K562 (cell line): ENCODE data around the gene TMEFF1. TPM values are rescaled to one million over a fixed set of nuclear protein-coding genes. Genes with fewer than 3 reads are reported as not detected.

Experiments used
- ATAC-seq: fragments of 200-7000 bp; cut with Tn5 transposase; 3 replicates; pipeline ENCODE4 v1.9.1; 2020; ENCODE audit warnings: moderate library complexity
- BruUV-seq: library from RNA; stranded (reverse); fragments of 400-500 nt; replicated peaks from 2 replicates; lab custom pipeline; 2021; lab: Mats Ljungman, UMichigan
- CTCF ChIA-PET: fragments of 300-600 bp; formaldehyde crosslinking; extraction: SDS; loops from one replicate; lab custom pipeline; 2021; ENCODE audit warnings: low intra/inter-chr PET ratio; lab: Yijun Ruan, JAX
- POLR2A ChIA-PET: fragments of 300-600, 350-650 bp; sonication (Branson Sonifier 250); formaldehyde crosslinking; extraction: SDS; loops from one replicate; lab custom pipeline; 2021; ENCODE audit warnings: antibody characterized with exemption, inconsistent platforms; lab: Yijun Ruan, JAX
- DNase-seq, 4 experiments: peaks; one replicate each; pipeline versions ENCODE4 v3.0.0 to v3.0.0-alpha.2; 2011 to 2018; ENCODE audit warnings: low spot score in 3 of 4, mixed read lengths in 3 of 4; ENCODE audit errors: extremely low read depth in 1 of 4
- FAIRE-seq: peaks from 2 replicates; lab custom pipeline; 2011; peaks lifted over from hg19 to GRCh38; lab: Jason Lieb, UNC
- H2AFZ ChIP-seq: 2 replicates; pipeline ENCODE4 v1.6.0; 2011; ENCODE audit warnings: low read depth, low read length, control low read depth, inconsistent platforms
- H3K27ac ChIP-seq: fragments of 200-600 bp; 3 replicates; pipeline ENCODE4 v1.8.0; 2011; ENCODE audit warnings: low read depth, mild to moderate bottlenecking, control low read depth, inconsistent platforms, low read length, moderate library complexity, mixed read lengths; ENCODE audit errors: extremely low read depth
- H3K27me3 ChIP-seq, 2 experiments: fragments of 300-600 bp in 1 of 2; 2 replicates in 1 of 2; 3 replicates in 1 of 2; pipeline versions ENCODE4 v1.6.0 to v1.8.0; 2011; ENCODE audit warnings: inconsistent platforms in 2 of 2, low read length in 2 of 2, mild to moderate bottlenecking in 1 of 2, mixed read lengths in 1 of 2, moderate library complexity in 1 of 2; ENCODE audit not compliant: control insufficient read depth in 2 of 2, insufficient read depth in 2 of 2
- H3K36me3 ChIP-seq: fragments of 300-600 bp; 3 replicates; pipeline ENCODE4 v1.8.0; 2011; ENCODE audit warnings: mild to moderate bottlenecking, low read length, inconsistent platforms; ENCODE audit not compliant: control insufficient read depth, insufficient read depth
- H3K4me1 ChIP-seq, 2 experiments: fragments of 200-600 bp in 1 of 2; replicated peaks in 1 of 2; 2 replicates in 1 of 2; 3 replicates in 1 of 2; pipeline versions ENCODE4 v1.5.1 to v1.8.0; 2011; ENCODE audit warnings: inconsistent platforms in 2 of 2, low read length in 2 of 2, mild to moderate bottlenecking in 1 of 2, mixed read lengths in 1 of 2, moderate library complexity in 1 of 2; ENCODE audit not compliant: control insufficient read depth in 2 of 2, insufficient read depth in 2 of 2
- H3K4me2 ChIP-seq: 2 replicates; pipeline ENCODE4 v1.6.1; 2011; ENCODE audit warnings: low read length, control low read depth, inconsistent platforms, mixed read lengths; ENCODE audit not compliant: insufficient read depth
- H3K4me3 ChIP-seq: fragments of 200-600 bp; sonication (generic), shearing (Covaris generic); 2 replicates; pipeline ENCODE4 v1.5.1; 2016; ENCODE audit warnings: control low read depth, inconsistent platforms
- H3K79me2 ChIP-seq: fragments of 200-600 bp; 3 replicates; pipeline ENCODE4 v1.8.0; 2011; ENCODE audit warnings: low read length, inconsistent platforms; ENCODE audit not compliant: control insufficient read depth, insufficient read depth
- H3K9ac ChIP-seq, 2 experiments: 2 replicates each; pipeline versions ENCODE4 v1.6.0 to v1.6.1; 2011; ENCODE audit warnings: low read depth in 2 of 2, low read length in 2 of 2, control low read depth in 1 of 2, inconsistent platforms in 1 of 2, mild to moderate bottlenecking in 1 of 2, mixed read lengths in 1 of 2; ENCODE audit not compliant: insufficient read depth in 1 of 2
- H3K9me1 ChIP-seq: one replicate; pipeline ENCODE4 v1.6.0; 2011; ENCODE audit warnings: inconsistent platforms, mild to moderate bottlenecking, low read length, moderate library complexity; ENCODE audit not compliant: control insufficient read depth, insufficient read depth
- H3K9me3 ChIP-seq: replicated peaks from 2 replicates; pipeline ENCODE4 v1.5.1; 2011; ENCODE audit warnings: low read depth, low read length, inconsistent platforms; ENCODE audit not compliant: control insufficient read depth, insufficient read depth
- H4K20me1 ChIP-seq: replicated peaks from 2 replicates; pipeline ENCODE4 v1.6.1; 2011; ENCODE audit warnings: low read length, inconsistent platforms, mixed read lengths; ENCODE audit not compliant: control insufficient read depth, insufficient read depth
- CEBPB ChIP-seq: fragments of 450-650 bp; IDR thresholded peaks from 2 replicates; pipeline ENCODE4 v1.6.1; 2016; ENCODE audit warnings: missing genetic modification characterization, missing compliant biosample characterization
- CEBPG ChIP-seq, 3 experiments: fragments of 200-800 bp in 1 of 3; sonication (Bioruptor generic) in 1 of 3; sonication (generic) in 1 of 3; formaldehyde crosslinking in 1 of 3; IDR thresholded peaks in 2 of 3; conservative IDR thresholded peaks in 1 of 3; 2 replicates each; pipeline versions ENCODE4 v1.6.1 to v1.8.0; 2016 to 2022; ENCODE audit warnings: missing compliant biosample characterization in 2 of 3, missing genetic modification characterization in 2 of 3, mild to moderate bottlenecking in 1 of 3, missing genetic modification reagents in 1 of 3
- PHF21A ChIP-seq: fragments of 450-650 bp; IDR thresholded peaks from 2 replicates; pipeline ENCODE4 v1.6.1; 2017; ENCODE audit warnings: low read depth, borderline replicate concordance
- TAF15 ChIP-seq: fragments of 200-400 bp; formaldehyde crosslinking; IDR thresholded peaks from 2 replicates; pipeline ENCODE4 v1.6.1; 2017; ENCODE audit warnings: mild to moderate bottlenecking, low read depth, low read length, moderate library complexity
- ZNF134 ChIP-seq: fragments of 250-450 bp; sonication (Bioruptor Pico); conservative IDR thresholded peaks from 2 replicates; pipeline ENCODE4 v1.4.0; 2020
- ZNF24 ChIP-seq: fragments of 450-650 bp; IDR thresholded peaks from 2 replicates; pipeline ENCODE4 v1.6.1; 2016
- WGBS: fragments of 100-300 bp; shearing (Covaris generic); methylation state at CpG from one replicate; pipeline ENCODE4 v1.1.6; 2016; ENCODE audit warnings: low coverage, mixed read lengths; ENCODE audit not compliant: insufficient coverage; ENCODE audit errors: missing lambda C conversion rate; 5-methylcytosine and 5-hydroxymethylcytosine counted together
- in situ Hi-C: fragments of 300-500 bp; cut with MboI; formaldehyde crosslinking; loops from 4 replicates; pipeline ENCODE4 v1.15.0; 2018; ENCODE audit warnings: inconsistent platforms, mixed read lengths
- intact Hi-C: fragments of 100-400 bp; cut with micrococcal nuclease; formaldehyde crosslinking; loops from 2 replicates; pipeline ENCODE4 v1.14.2; 2022
- polyA plus RNA-seq, 8 experiments: library from polyadenylated mRNA; depleted of rRNA in 4 of 8; stranded (reverse) in 5 of 8; unstranded in 3 of 8; fragments of >200 nt; fragmentation: Nextera tagmentation in 2 of 8; fragmentation: Illumina TruSeq in 1 of 8; extraction: Ambion mirVana in 2 of 8; extraction: Trizol in 1 of 8; gene quantifications; 2 replicates each; pipeline versions ENCODE4 v1.2.1 to v1.2.3, GENCODE V29; 2011 to 2014; ENCODE audit warnings: inconsistent platforms in 1 of 8, missing spikeins in 1 of 8
- total RNA-seq, 7 experiments: library from RNA; depleted of rRNA in 6 of 7; stranded (reverse); fragments of >200 nt in 6 of 7; fragmentation: Illumina TruSeq in 2 of 7; extraction: Trizol in 2 of 7; gene quantifications; 2 replicates each; pipeline versions ENCODE4 v1.2.1 to v1.2.3, GENCODE V29; 2011 to 2021; ENCODE audit warnings: low replicate concordance in 1 of 7

Gene TMEFF1
- total and polyA plus RNA-seq, 9 of the 15 experiments (the other 6 are each of a cell fraction or from before 2014, with no cell fraction given): 0.07 to 1.1 (median 0.28) TPM; not detected in 2

DNA sequence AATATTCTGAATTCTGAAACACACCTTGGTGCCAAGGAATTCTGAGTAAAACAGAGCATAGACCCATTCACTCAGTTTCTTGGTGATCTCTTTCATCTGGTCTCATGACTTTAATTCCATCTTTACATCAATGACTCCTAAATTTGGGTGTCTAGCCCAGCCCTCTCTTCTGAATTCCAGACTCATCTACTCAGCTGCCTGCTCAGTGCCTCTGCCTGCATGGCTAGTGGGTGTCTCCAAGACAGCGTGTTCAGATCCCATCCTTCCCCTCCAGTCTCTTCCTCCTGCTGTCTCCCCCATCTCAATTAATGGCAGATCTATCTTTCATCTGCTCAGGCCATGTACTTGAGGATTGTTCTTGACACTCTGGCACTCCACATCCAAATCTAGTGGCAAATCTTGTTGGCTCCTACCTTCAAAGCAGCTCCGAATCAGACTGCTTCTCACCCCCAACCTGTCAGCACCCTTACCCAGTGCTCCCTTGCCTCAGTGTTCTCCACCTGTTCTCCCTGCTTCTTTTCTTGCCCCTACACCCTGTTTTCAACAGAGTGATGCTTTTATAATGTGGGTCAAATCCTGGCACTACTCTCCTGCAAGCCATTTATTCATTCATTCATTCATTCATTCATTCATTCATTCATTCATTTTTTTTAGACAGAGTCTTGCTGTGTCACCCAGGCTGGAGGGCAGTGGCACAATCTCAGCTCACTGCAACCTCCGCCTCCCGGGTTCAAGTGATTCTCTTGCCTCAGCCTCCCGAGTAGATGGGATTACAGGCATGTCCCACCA lies 110.3 kb downstream of the TMEFF1 start:
- H3K36me3 ChIP-seq: no peaks in the 10 kb centered on the region
- no peak for ATAC-seq
- intact Hi-C loops (no loop called here), in situ Hi-C loops (loop anchor here (25.0 kb wide), 2 partner anchors 246 to 546 kb away; no protein-coding TSS in a partner anchor)
- no peak overlapping the region for H3K27ac ChIP-seq
- no peak for FAIRE-seq
- no peaks in the 10 kb centered on the region for H4K20me1 ChIP-seq
- H3K27me3 ChIP-seq: peaks cover 5 to 18% of the 10 kb centered on the region in 2 experiments; a peak in 4 of 5 replicates
- no peaks in the 10 kb centered on the region for H3K79me2 ChIP-seq
- CTCF ChIA-PET: no interaction called here
- POLR2A ChIA-PET: no interaction called here
- H3K9me1 ChIP-seq: no peaks in the 10 kb centered on the region
- no peaks in the 10 kb centered on the region for H3K9me3 ChIP-seq
- DNase-seq: no peak
- no peaks in the 10 kb centered on the region for H3K4me1 ChIP-seq
- 2% methylated on average over 4 of the region's 5 CpGs for WGBS
- no peak for TF ChIP-seq TAF15
- TF ChIP-seq ZNF24: peak; percentile 65
- no peak overlapping the region for H3K9ac ChIP-seq
- H3K4me2 ChIP-seq: no peak overlapping the region
- H2AFZ ChIP-seq: no peak overlapping the region
- BruUV-seq: no TSS peak
- H3K4me3 ChIP-seq: no peak overlapping the region

DNA sequence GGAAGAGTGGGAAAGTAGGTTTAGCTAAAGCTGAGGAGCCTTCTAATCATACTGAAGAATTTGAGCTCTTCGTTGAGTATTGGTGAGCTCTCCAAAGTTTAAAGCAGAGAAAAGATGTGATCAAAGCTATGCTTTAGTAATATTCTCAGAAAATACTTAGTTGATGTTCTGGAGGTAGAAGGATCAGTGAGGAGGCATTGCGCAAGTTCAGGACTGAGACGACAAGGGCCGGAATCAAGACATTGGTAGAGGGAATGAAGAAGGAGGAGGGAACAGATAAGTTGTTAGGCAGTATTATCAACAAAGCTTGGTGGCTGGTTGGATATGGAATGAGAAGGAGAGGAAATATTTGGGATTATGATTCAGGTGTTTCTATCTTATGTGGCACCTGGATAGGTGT lies 112.0 kb downstream of the TMEFF1 start:
- Histone ChIP-seq H3K9ac (no peak overlapping the region), H3K4me1 (no peaks in the 10 kb centered on the region), H2AFZ (no peak overlapping the region), H3K27ac (no peak overlapping the region), H3K79me2 (no peaks in the 10 kb centered on the region), H3K4me3 (no peak overlapping the region), H4K20me1 (no peaks in the 10 kb centered on the region), H3K27me3 (peaks cover 5 to 23% of the 10 kb centered on the region in 2 experiments; a peak in 4 of 5 replicates), H3K36me3 (no peaks in the 10 kb centered on the region), H3K4me2 (no peak overlapping the region), H3K9me1 (no peaks in the 10 kb centered on the region), H3K9me3 (no peaks in the 10 kb centered on the region)
- intact Hi-C loops: no loop called here
- WGBS: 45% methylated on average over 4 of the region's 4 CpGs
- POLR2A ChIA-PET: no interaction called here
- peak; percentile 88 for TF ChIP-seq CEBPB
- TF ChIP-seq ZNF134 (CRISPR knock-in tag): no peak
- TF ChIP-seq TAF15: no peak
- TF ChIP-seq CEBPG (CRISPR knock-in tag; IDR thresholded peaks at IDR 0.05): no peak
- TF ChIP-seq CEBPG (tag; conservative IDR thresholded peaks at IDR 0.05 in 1 of 2, IDR thresholded peaks at IDR 0.05 in 1 of 2): peak in 1 of 2 experiments; percentile 67; a peak in 2 of 4 replicates
- no peak for TF ChIP-seq PHF21A
- in situ Hi-C loops: loop anchor here (25.0 kb wide), 2 partner anchors 248 to 548 kb away; no protein-coding TSS in a partner anchor
- no TSS peak for BruUV-seq
- CTCF ChIA-PET: no interaction called here
- DNase-seq (no peak), FAIRE-seq (no peak), ATAC-seq (no peak)
